ENCODE results near the gene ACSBG1.
"Not testable (repeated sequence)": the region's sequence is repeated elsewhere in the genome, so short reads cannot be mapped to it uniquely, and the experiment has no call there.

ACSBG1 gene

DNA sequence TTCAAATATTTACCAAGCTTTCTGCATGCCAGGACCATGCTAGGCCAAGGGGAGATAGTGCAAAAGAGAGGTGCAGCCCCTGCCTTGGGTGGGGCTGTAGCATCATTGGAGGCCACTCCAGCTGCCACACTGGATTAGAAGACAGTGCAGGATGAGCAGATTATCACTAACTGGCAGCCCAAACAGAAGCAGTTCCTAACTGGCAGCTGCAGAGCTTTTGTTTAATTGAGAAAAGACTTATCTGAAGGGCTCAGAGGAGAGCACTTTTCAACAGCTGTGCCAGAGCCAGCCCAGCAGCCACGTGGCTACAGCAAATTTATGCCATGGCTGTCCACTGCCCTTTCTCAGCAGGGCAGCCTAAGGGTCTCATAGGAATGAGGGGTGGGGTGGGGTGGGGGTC is 13.5 kb upstream of the ACSBG1 start:
- DNase-seq = no peak

DNA sequence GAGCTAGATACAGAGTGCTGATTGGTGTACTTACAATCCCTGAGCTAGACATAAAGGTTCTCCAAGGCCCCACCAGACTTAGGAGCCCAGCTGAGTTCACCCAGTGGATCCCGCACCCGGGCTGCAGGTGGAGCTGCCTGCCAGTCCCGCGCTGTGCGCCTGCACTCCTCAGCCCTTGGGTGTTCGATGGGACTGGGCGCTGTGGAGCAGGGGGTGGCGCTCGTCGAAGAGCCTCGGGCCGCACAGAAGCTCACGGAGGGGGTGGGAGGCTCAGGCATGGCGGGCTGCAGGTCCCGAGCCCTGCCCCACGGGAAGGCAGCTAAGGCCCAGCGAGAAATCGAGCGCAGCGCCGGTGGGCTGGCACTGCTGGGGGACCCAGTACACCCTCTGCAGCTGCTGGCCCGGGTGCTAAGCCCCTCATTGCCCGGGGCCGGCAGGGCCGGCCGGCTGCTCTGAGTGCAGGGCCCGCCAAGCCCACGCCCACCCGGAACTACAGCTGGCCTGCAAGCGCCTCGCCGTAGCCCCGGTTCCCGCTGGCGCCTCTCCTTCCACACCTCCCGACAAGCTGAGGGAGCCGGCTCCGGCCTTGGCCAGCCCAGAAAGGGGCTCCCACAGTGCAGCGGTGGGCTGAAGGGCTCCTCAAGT is 11.7 kb upstream of the ACSBG1 start:
- not testable (repeated sequence) for DNase-seq

DNA sequence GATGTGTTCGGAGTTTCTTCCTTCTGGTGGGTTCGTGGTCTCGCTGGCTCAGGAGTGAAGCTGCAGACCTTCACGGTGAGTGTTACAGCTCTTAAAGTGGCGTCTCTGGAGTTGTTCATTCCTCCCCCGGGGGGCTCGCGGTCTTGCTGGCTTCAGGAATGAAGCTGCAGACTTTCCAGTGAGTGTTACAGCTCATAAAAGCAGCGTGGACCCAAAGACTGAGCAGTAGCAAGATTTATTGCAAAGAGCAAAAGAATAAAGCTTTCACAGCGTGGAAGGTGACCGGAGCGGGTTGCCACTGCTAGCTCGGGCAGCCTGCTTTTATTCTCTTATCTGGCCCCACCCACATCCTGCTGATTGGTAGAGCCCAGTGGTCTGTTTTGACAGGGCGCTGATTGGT is 11.0 kb upstream of the ACSBG1 start:
- not testable (repeated sequence) for DNase-seq

DNA sequence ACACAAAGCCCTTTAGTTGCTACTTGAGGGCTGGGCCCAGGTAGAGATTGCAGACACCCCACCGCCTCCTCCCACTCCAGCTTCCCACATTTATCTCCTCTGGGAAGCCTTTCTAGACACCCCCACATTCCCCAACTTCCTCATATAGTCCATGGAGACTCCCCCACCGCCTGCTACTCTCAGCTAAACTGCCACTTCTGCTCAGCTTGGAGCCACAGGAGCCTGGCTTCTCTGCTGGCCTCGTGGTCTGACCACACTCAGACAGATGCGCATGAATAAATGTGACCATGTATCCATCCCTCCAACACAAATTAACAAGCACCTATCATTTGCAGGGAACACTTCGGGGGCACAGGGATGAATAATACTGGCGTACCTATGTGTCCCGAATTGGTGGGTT is 10.5 kb upstream of the ACSBG1 start:
- no peak for DNase-seq

DNA sequence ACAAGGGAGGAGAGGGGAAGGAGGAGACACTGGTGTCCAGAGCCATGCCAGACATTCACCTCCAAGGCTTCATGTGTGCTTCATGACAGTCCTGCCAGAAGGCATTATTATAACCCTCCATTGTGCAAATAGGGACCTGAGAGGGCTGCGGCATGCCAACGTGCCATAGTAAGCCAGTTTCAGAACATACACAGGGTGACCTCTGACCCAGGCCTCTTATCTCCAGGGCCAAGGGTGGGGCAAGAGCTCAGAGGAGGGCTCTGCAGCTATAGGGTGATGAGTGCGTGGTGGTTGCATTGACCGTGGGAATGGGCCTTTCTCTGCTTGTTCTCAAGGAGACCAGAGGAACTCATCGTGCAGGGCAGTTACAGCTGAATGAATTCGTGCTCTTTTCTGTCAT is 9.7 kb upstream of the ACSBG1 start:
- DNase-seq = no peak

DNA sequence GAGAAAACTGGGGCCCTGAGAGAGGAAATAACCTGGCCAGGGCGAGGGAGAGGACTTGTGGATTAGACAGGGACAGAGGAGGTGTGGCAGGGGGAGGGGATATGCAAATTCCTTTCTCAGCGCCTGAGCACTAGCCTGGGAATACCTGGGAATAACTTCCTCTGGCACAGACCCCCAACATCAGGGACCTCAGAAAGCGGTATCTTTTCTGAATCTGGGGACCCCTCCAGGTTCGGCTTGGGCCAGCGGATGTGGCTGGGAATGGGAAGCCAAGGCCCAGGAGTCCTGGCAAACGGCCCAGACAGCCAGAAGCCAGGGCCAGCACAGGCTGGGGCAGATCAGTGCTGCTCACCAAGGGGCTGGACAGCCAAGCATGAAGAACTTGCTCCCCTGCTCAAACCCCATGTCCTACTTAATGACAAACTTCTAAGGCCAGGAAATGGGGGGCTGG is 9.2 kb upstream of the ACSBG1 start:
- no peak for DNase-seq

DNA sequence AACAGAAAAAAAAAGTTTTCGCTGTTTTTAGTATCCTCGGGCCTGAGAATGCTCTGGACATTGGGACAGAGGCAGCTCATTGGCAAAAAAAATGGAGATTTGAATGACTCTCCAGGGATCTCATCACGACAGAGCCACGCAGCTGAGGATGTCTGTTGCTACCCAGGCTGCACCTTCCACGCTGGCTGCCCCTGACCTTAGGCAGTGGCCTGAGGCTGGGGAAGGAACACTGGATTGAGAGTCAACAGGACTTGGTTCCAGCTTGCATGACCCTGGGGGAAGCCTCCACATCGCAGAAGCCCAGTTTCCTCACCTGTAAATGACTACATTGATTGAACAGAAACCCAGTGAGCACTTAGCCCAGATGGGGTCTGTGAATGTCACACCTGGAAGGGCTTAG is 8.7 kb upstream of the ACSBG1 start:
- DNase-seq = no peak

DNA sequence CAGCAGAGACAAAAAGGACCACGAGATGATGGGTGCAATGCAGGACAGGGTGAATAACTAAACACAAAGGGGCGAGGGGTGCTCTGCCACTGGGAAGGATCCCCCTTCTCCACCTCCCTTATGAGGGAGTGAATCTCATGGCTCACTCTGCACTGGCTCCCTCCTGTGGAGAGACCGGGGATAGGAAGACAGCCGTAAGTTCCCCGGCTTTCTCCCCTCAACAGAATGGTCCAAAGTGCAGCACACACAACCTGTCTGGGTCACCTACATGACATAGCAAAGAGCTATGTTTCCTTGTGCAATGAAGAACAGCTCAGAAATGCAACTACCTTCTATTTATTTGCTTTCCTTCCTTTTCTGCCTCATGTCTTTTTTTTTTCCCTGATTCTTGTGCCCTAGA is 7.8 kb upstream of the ACSBG1 start:
- no peak for DNase-seq

DNA sequence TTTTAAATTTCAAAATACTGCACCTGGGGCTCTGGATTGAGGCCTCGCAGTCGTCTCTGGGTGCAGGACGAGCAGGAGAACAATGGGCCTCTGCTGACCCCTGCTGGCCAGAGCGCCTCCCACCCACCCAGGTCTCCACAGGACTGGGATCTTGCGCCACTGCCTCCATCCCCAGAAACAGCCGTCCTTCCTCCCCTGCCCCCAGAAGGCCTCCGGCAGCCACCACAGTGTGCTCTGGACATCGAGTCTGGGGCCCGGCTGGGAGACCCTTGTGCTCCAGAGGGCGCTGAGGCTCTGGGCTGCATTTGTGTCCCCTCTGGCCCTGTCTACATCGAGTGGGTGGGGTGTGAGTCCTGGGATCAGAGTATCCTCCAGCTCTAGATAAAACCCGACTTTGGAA is 6.7 kb upstream of the ACSBG1 start:
- DNase-seq = peak; percentile 61 to 79 (median 65)

DNA sequence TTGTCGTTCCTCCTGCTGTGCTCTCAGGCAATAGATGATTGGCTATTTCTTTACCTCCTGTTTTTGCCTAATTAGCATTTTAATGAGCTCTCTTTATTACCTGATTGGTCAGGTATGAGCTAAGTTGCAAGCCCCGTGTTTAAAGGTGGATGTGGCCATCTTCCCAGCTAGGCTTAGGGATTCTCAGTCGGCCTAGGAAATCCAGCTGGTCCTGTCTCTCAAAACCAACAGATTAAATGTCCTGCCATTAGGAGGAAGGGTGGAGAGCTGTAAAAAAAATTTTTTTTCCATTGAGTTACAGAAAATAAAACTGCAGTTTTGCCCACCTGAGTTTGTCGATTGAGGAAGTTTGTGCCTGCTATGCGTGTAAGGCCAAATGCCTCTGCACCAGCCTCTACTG is 5.4 kb upstream of the ACSBG1 start:
- DNase-seq = no peak

DNA sequence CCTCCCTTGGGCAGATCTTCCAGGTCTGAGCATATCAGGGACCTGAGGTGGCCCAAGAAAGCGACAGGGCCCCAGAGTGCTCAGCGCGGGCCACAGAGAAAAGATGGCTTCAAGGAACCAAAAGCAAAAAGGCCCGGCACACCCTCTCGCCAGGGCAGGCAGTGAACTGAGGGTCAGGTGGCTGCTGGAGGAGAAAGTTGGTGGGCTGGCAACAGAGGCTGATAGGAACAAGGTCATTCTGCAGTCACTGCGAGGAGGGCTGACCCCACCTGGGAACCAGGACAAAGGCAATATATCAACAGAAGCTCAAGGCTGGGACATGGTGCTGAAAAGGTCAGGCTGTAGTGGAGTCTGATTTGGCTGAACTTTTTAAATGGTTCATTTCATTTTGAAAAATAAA is 2.8 kb upstream of the ACSBG1 start:
- no peak for DNase-seq

DNA sequence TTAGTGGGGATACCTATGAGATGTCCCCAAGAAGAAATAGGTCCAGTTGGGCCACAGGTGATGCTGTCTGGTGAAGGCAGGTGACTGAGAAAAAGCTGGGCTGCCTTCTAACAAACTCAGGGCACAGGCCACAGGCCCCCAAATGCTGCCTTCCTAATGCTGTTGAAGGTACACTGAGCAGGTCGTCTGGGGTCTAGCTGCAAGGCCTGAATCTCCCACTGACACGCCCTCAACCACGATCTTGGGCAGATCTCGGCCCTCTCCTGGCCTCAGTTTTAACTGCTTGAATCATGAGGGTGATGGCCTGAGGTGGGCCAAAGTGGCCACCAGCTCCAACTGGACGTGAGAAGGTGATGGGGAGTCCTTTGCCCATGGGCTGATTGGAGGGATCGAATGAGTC is 2.1 kb upstream of the ACSBG1 start:
- DNase-seq = no peak

DNA sequence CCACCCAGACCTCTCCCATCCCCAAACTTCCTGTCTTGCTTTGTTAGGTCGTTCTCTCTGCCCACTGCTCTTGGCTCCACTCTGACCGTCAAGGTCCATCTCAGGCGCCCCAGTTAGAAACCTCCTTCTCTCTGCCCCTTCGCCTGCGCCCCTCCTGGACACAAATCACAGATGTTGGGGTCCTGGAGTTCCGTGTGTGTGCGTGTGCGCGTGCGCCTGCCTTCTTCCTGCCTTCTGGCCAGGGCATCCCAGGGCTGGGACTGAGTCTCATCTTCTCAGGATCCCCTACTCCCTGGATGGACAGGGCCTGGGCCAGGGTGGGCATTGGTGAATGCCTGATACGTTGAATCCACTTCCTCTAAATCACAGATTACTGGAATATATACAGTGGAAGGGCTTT is 869 bp downstream of the ACSBG1 start:
- no peak for DNase-seq

DNA sequence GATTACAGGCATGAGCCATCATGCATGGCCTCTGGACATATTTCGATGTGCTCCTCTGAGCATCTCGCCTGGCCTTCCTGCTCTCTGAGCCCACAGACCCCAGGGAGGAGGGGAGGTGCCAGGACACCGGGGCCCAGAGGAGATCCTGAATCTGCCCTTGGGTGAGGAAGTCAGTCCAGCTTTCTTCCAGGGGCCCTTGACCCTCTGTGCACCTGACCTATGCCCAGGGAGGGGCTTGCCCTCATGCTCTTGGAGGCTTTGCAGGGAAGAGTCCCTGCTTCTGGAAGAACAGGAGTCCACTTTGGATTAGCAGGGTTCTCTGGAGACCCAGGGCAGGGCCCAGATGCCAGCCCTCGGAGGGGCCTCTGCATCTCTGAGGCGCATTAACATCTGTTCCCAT is 1.4 kb downstream of the ACSBG1 start:
- no peak for DNase-seq

DNA sequence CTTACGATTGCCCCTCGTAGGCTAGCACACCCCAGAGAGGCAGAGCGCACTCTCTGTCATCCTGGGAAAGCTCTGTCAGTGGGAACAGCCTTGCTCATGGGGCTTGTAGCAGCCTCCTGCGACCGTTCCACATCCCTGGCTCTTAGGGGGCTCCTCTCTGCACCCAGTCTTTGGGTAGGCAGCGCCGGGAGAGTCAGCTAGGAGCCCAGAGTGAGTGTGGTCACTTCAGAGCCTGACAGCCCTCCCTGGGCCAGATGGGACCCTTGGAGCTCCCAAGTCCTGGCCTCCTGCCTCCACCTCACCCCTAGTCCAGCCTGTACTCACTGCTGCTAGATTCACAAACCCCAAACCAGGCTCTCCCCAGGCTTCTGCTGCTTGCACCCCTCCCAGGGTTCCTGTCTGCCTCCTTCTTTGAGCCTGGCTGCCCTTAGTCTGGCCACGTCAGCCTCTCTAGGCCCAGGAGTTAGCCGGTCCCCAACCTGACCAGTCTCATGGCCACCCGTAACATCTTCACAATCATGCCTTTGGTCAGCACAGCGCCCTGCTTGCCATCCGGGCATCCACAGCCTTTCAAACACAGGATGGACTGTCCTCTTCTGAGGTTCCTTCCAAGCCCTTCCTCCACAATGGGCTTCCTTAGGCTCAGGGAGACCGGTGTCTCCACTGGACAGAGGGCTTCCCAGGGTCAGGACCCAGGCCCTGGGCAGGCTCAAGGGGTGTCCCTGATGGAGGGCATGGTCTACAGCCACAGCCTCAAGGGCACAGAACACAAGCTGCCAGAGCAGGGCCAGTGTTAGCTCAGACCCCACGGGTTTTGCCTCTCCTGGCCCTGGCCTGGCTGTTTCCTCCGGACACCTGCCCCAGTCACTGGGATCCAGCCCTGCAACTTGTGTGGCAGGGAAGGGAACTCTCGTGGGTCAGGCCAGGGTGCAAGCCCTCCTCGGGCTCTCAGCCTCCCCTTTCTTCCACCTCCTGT is 4.6 kb downstream of the ACSBG1 start:
- no peak for DNase-seq

DNA sequence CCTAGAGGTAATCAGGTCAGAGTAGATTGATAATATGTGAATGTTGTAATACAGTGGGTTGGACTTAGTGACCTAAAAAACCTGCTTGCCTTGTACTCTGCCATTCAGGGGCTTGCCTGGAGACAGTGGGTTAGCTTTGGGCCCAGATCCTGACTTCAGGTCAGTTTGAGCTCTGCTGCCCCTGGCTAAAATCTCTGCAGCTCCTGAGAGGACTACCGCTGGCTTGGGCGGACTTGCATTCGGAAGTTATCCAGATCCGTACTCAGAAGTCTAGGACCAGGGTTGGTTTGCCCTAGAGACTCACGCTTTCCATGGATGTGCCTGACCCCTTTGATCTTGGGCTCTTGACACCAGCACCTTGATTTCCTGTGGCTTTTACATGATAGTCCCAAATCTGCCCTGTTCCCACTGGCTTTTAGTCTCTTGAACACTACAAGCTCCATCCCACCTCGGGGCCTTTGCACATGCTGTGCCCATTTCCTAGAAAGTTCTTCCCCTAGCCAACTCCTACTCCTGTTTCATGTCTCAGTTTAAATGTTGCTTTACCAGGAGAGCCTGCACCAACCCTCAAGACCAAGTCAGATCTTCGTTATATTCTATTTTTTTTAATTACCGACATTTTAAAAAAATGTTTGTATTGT is 5.9 kb downstream of the ACSBG1 start:
- no peak for DNase-seq

DNA sequence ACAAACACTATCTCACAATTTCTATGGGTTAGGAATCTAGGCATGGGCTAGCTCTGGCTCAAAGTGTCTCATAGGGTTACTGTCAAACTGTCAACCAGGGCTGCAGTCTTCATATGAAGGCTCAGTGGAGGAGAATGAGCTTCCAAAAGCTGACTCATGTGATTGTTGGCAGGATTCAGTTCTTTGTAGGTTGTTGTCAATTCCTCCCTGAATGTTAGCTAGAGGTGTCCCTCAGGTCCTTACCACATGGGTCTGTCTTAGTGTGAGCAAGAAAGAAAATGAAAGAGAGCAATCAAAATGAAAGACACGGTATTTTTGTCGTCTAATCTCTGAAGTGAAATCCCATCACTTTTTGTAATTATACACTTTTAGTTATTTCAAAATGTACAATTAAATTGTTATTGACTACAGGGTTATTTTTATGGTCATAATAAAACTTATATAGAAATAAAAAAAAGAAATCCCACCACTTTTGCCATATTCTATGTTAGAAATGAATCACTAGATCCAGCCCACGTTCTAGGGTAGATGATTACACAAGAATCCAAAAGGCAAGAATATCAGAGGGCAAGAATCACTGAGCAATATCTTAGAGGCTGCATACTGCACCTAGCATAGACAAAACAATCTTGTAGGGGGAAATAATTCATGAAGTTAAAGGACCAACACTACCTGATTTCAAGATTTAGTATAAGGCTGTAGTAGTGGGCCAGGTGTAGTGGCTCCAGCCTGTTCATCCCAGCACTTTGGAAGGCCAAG is 8.4 kb downstream of the ACSBG1 start:
- DNase-seq = no peak

DNA sequence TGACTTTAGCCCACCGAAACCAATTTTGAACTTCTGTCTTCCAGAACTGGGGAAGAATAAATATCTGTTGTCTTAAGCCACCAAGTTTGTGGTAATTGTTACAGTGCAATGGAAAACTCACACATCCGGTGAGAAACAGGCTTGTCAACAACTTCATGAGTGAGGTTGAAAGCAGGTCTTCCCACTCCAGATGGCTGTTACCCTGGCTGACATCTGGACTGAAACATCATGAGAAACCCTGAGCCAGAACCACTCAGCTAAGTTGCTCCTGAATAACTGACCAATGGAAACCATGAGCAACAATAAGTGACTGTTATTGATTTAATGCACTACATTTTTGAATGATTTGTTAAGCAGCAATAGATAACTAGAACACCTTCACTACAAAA is 10.3 kb downstream of the ACSBG1 start:
- no peak for DNase-seq

DNA sequence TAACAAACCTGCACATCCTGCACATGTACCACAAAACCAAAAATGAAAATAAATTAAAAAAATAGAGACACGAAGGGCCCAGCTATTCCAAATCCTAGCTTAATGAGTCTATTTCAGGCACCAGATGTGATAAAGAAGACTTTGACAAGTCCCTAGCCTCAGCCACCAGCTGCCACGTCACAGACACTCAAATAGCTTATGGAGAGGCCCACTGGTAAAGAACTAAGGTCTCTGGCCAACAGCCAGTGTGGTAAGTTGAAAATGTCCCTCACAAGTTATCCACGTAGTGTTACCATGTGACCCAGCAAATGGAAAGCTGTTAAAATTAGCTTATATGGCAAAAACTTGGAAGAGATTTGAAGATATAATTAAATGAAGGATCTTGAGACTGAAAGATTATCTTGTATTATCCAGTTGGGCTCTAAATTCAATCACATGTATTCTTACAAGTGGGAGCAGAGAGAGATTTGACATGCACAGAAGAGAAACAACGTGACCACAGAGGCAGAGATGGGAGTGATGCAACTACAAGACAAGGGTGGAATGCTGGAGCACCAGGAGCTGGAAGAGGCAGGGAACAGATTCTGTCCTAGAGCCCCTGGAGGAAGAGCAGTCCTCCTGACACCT is 10.9 kb downstream of the ACSBG1 start:
- DNase-seq = no peak

DNA sequence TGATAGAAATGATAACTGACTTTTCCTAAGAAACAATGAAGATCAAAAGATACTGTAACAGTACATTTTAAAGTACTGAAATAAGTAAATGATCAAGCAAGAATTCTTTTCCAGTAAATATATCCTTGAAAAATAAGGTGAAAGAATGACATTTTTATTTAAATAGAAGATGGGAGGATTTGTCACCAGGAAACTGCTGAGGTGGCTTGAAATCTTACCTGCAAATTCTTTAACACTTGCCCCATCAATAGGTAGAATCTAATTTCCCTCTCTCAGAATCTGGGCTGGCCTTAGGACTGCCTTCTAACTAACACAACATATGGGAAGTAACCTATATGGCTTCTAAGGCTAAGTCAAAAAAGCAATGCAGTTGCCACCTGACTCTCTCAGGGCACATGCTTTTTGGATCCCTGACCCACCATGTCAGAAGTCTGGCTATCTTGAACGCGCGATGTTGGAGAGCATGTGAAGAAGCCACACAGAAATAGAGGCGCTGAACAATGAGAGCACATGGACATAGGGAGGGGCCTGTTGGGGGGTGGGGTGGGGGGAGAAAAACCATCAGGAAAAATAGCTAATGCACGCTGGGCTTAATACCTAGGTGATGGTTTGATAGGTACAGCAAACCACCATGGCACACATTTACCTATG is 11.5 kb downstream of the ACSBG1 start:
- no peak for DNase-seq

DNA sequence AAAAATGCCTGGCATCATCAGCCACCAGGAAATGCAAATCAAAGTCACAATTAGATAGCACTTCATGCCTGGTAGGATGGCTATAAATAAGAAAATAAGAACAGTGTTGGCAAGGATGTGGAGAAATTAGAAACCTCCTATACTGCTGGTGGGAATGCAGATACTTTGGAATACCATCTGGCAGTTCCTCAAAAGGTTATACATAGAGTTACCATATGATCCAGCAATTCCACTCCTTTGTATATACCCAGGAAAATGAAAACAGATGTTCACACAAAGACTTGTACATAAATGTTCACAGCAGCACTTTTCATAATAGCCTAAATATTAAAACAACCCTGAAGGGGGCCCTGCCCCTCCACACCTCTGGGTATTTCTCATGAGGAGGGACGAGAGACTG is 13.7 kb downstream of the ACSBG1 start:
- DNase-seq = no peak

Data from activated CD4-positive, CD25-positive, alpha-beta regulatory T cell (primary cell).